H54 (cell line): ENCODE results near the gene ANO6.
"Not testable (repeated sequence)": the region's sequence is repeated elsewhere in the genome, so short reads cannot be mapped to it uniquely, and the experiment has no call there.

ENCODE experiments used
- DNase-seq: peaks from one replicate; pipeline ENCODE4 v3.0.0; 2011; ENCODE audit warnings: low spot score, mixed read lengths; ENCODE audit not compliant: insufficient read length
- FAIRE-seq: peaks from 3 replicates; lab custom pipeline; 2011; peaks lifted over from hg19 to GRCh38; lab: Jason Lieb, UNC
- POLR2A ChIP-seq: IDR thresholded peaks from 2 replicates; pipeline ENCODE4 v1.6.1; 2011; ENCODE audit warnings: low read depth, mild to moderate bottlenecking, low read length

Gene ANO6

GRCh38 chr12:45242180-45242579 is 26.3 kb downstream of the ANO6 start:
- DNase-seq (no peak), FAIRE-seq (no peak)
- TF ChIP-seq POLR2A = no peak

GRCh38 chr12:45243963-45244362 is 28.1 kb downstream of the ANO6 start:
- TF ChIP-seq POLR2A = no peak
- no peak for DNase-seq
- FAIRE-seq = no peak

GRCh38 chr12:45244561-45245343 is 28.9 kb downstream of the ANO6 start:
- TF ChIP-seq POLR2A = no peak
- DNase-seq (no peak), FAIRE-seq (peak; percentile 67)

GRCh38 chr12:45246236-45246635 is 30.3 kb downstream of the ANO6 start:
- no peak for DNase-seq
- FAIRE-seq = no peak
- no peak for TF ChIP-seq POLR2A

- FAIRE-seq = peak; percentile 52
- DNase-seq = no peak
- TF ChIP-seq POLR2A = no peak
Observed at GRCh38 chr12:45247589-45247988, 31.7 kb downstream of the ANO6 start.

GRCh38 chr12:45248095-45248494 is 32.2 kb downstream of the ANO6 start:
- DNase-seq (no peak), FAIRE-seq (no peak)

GRCh38 chr12:45254254-45254653 is 38.4 kb downstream of the ANO6 start:
- FAIRE-seq (peak; percentile 66), DNase-seq (no peak)
- no peak for TF ChIP-seq POLR2A

More at GRCh38 chr12:45248095-45248494, 32.2 kb downstream of the ANO6 start:
- TF ChIP-seq POLR2A = no peak

GRCh38 chr12:45256721-45257120 is 40.8 kb downstream of the ANO6 start:
- FAIRE-seq (no peak), DNase-seq (no peak)
- TF ChIP-seq POLR2A = no peak

- no peak for FAIRE-seq
- DNase-seq = no peak
- TF ChIP-seq POLR2A = no peak
Observed at GRCh38 chr12:45257185-45257930, 41.5 kb downstream of the ANO6 start.

GRCh38 chr12:45259675-45260074 is 43.8 kb downstream of the ANO6 start:
- no peak for TF ChIP-seq POLR2A
- FAIRE-seq (peak; percentile 48), DNase-seq (no peak)

GRCh38 chr12:45260104-45260815 is 44.4 kb downstream of the ANO6 start:
- no peak for TF ChIP-seq POLR2A
- DNase-seq = no peak
- peak; percentile 64 for FAIRE-seq

GRCh38 chr12:45260854-45261253 is 45.0 kb downstream of the ANO6 start:
- no peak for TF ChIP-seq POLR2A
- DNase-seq = no peak
- no peak for FAIRE-seq

- not testable (repeated sequence) for DNase-seq, FAIRE-seq
Observed at GRCh38 chr12:45262185-45262584, 46.3 kb downstream of the ANO6 start.

GRCh38 chr12:45263587-45263986 is 47.7 kb downstream of the ANO6 start:
- TF ChIP-seq POLR2A = no peak
- DNase-seq (no peak), FAIRE-seq (no peak)
